CD4-positive, alpha-beta T cell treated with Interleukin-21 for 1 hour (primary cell): ENCODE data around the gene GALNT11.

Source experiments
- DNase-seq: peaks from one replicate; pipeline ENCODE4 v3.0.0-alpha.2; 2020

GALNT11 gene

GRCh38 chr7:152161171-152161570 lies 135.7 kb downstream of the GALNT11 start:
- no peak for DNase-seq

DNA sequence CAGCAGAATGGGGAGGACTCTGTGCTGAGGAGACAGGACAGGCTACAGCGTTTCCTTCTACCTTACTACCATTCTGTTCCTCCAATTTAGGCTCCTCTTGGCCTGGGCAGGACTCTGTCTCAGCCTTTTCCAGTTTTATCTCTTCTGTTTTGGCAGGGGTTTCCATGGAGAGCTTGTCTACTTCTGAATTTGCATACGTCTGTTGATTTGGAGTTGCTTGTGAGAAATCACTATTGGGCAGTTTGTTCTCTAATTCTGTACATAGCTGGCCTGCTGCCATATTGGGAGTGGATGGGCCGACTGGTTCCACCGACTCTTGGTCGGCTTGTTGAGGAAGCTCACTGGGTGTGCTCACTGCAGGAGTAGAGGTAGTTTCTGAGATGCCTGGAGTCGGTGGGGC lies 136.8 kb downstream of the GALNT11 start:
- DNase-seq: no peak
